HepG2 (cell line): ENCODE results near the gene WDR91. TPM values are rescaled to one million over a fixed set of nuclear protein-coding genes. Genes with fewer than 3 reads are reported as not detected.
A peak's percentile ranks its signal among the peaks of the same experiment; 100 is the strongest.
"Not testable (repeated sequence)": the region's sequence is repeated elsewhere in the genome, so short reads cannot be mapped to it uniquely, and the experiment has no call there.

ENCODE experiments used
- ARID4A ChIP-seq: sonication (generic); formaldehyde crosslinking; IDR thresholded peaks from 2 replicates; pipeline ENCODE4 v1.5.0; 2020; ENCODE audit warnings: mild to moderate bottlenecking, missing genetic modification reagents, borderline replicate concordance
- ATF1 ChIP-seq: IDR thresholded peaks from 2 replicates; pipeline ENCODE4 v1.6.1; 2016; ENCODE audit warnings: mild to moderate bottlenecking, control low read depth
- ATF2 ChIP-seq: sonication (generic); formaldehyde crosslinking; IDR thresholded peaks from 2 replicates; pipeline ENCODE4 v1.4.0; 2020; ENCODE audit warnings: missing genetic modification reagents
- HBP1 ChIP-seq: IDR thresholded peaks from 2 replicates; pipeline ENCODE4 v1.6.1; 2016; ENCODE audit warnings: low read depth, control low read depth
- MIER3 ChIP-seq: IDR thresholded peaks from 2 replicates; pipeline ENCODE4 v1.6.1; 2016; ENCODE audit warnings: missing compliant biosample characterization, borderline replicate concordance
- RAD21 ChIP-seq: fragments of 450-650 bp; formaldehyde crosslinking; IDR thresholded peaks from 2 replicates; pipeline ENCODE4 v1.5.0; 2020; ENCODE audit warnings: mild to moderate bottlenecking
- RBM22 ChIP-seq: fragments of 200-400 bp; formaldehyde crosslinking; optimal IDR thresholded peaks from 2 replicates; pipeline ENCODE3; 2017; ENCODE audit warnings: mild to moderate bottlenecking, low read length, moderate library complexity
- SMAD1 ChIP-seq: sonication (generic); formaldehyde crosslinking; IDR thresholded peaks from 2 replicates; pipeline ENCODE4 v1.4.0; 2020; ENCODE audit warnings: missing genetic modification reagents, low read depth, mild to moderate bottlenecking, borderline replicate concordance
- ZHX2 ChIP-seq, 2 experiments: sonication (generic) in 1 of 2; formaldehyde crosslinking in 1 of 2; IDR thresholded peaks; 2 replicates each; pipeline versions ENCODE4 v1.6.1 to v1.9.0; 2014 to 2022; ENCODE audit warnings: antibody characterized with exemption in 1 of 2, borderline replicate concordance in 1 of 2, inconsistent platforms in 1 of 2, low read depth in 1 of 2, missing genetic modification reagents in 1 of 2
- ZNF772 ChIP-seq: sonication (generic); formaldehyde crosslinking; IDR thresholded peaks from 2 replicates; pipeline ENCODE4 v1.5.0; 2020; ENCODE audit warnings: mild to moderate bottlenecking, missing genetic modification reagents
- ZUFSP ChIP-seq: sonication (generic); formaldehyde crosslinking; IDR thresholded peaks from 2 replicates; pipeline ENCODE4 v1.9.0; 2021; ENCODE audit warnings: missing genetic modification reagents, mild to moderate bottlenecking, borderline replicate concordance
- polyA plus RNA-seq, 8 experiments: library from polyadenylated mRNA; depleted of rRNA in 3 of 8; stranded (reverse) in 7 of 8; unstranded in 1 of 8; fragments of >200 nt; fragmentation: Illumina TruSeq in 4 of 8; extraction: Trizol in 4 of 8; gene quantifications; 2 replicates each; pipeline versions ENCODE4 v1.2.1 to v1.2.3, GENCODE V29; 2011 to 2016; ENCODE audit warnings: low read depth in 4 of 8, missing spikeins in 1 of 8, mixed read lengths in 1 of 8; ENCODE audit not compliant: insufficient read depth in 1 of 8
- total RNA-seq, 5 experiments: library from RNA; depleted of rRNA; stranded (reverse); fragments of >200 nt; fragmentation: Illumina TruSeq; extraction: Trizol; gene quantifications; 2 replicates each; pipeline ENCODE4 v1.2.3, GENCODE V29; 2016; ENCODE audit warnings: low read depth in 1 of 5

WDR91 gene
- total and polyA plus RNA-seq, 2 of the 13 experiments (the other 11 are each of a cell fraction or from before 2014, with no cell fraction given), result 11.6 to 12.1 TPM

- TF ChIP-seq ZHX2 (IDR thresholded peaks at IDR 0.05; ENCODE audit: low read depth) (0 out of 2 replicates have a peak, but pooled peaks have one; percentile 28), ATF2 (CRISPR knock-in tag) (peak; percentile 55; the same call in 1 of the 2 replicates), RBM22 (peak; percentile 22), HBP1 (CRISPR knock-in tag) (peak; percentile 41; the same call in 1 of the 2 replicates), SMAD1 (peak; percentile 51; the same call in 1 of the 2 replicates), ATF1 (peak; percentile 47; the same call in 1 of the 2 replicates), MIER3 (CRISPR knock-in tag) (peak; percentile 47; the same call in 1 of the 2 replicates), RAD21 (CRISPR knock-in tag) (0 out of 2 replicates have a peak, but pooled peaks have one; percentile 20), ZNF772 (CRISPR knock-in tag) (0 out of 2 replicates have a peak, but pooled peaks have one; percentile 47), ZUFSP (CRISPR knock-in tag) (0 out of 2 replicates have a peak, but pooled peaks have one; percentile 47), ARID4A (CRISPR knock-in tag) (peak; percentile 58; the same call in 1 of the 2 replicates)
- not testable (repeated sequence) for TF ChIP-seq ZHX2 (CRISPR knock-in tag; IDR thresholded peaks at IDR 0.05; ENCODE audit: borderline replicate concordance)
Observed at GRCh38 chr7:135171581-135172291, 39.6 kb downstream of the WDR91 start (continued).
